SW480 (cell line): ENCODE data around the gene NEK9.
"Not testable (repeated sequence)": the region's sequence is repeated elsewhere in the genome, so short reads cannot be mapped to it uniquely, and the experiment has no call there.

Experiments
- DNase-seq: peaks from one replicate; pipeline ENCODE4 v3.0.0-alpha.2; 2016; ENCODE audit warnings: low spot score

Gene NEK9

GRCh38 chr14:75143761-75144527 lies 17.1 kb upstream of the NEK9 start:
- no peak for DNase-seq

GRCh38 chr14:75142494-75142893 lies 15.6 kb upstream of the NEK9 start:
- no peak for DNase-seq

- DNase-seq: peak; percentile 52
These were observed 15.1 kb upstream of the NEK9 start for GRCh38 chr14:75141967-75142366.

GRCh38 chr14:75141062-75141461 lies 14.2 kb upstream of the NEK9 start:
- no peak for DNase-seq

GRCh38 chr14:75140620-75141019 lies 13.8 kb upstream of the NEK9 start:
- DNase-seq: no peak

- no peak for DNase-seq
These were observed 12.3 kb upstream of the NEK9 start for GRCh38 chr14:75139185-75139584.

- DNase-seq: no peak
These were observed 11.6 kb upstream of the NEK9 start for GRCh38 chr14:75138492-75138891.

GRCh38 chr14:75134644-75135043 lies 7.8 kb upstream of the NEK9 start:
- no peak for DNase-seq

- no peak for DNase-seq
These were observed 6.7 kb upstream of the NEK9 start for GRCh38 chr14:75133597-75133996.

GRCh38 chr14:75132382-75133086 lies 5.7 kb upstream of the NEK9 start:
- DNase-seq: peak; percentile 81

- DNase-seq: no peak
These were observed 1.7 kb upstream of the NEK9 start for GRCh38 chr14:75128596-75128990.

GRCh38 chr14:75127903-75128595 lies 1.2 kb upstream of the NEK9 start:
- no peak for DNase-seq

GRCh38 chr14:75127474-75127820 lies 599 bp upstream of the NEK9 start:
- DNase-seq: not testable (repeated sequence)

- no peak for DNase-seq
These were observed 715 bp downstream of the NEK9 start for GRCh38 chr14:75126121-75126544.

GRCh38 chr14:75125617-75126016 lies 1.2 kb downstream of the NEK9 start:
- no peak for DNase-seq

GRCh38 chr14:75123991-75124390 lies 2.9 kb downstream of the NEK9 start:
- DNase-seq: no peak

GRCh38 chr14:75121552-75121951 lies 5.3 kb downstream of the NEK9 start:
- DNase-seq: no peak

- no peak for DNase-seq
These were observed 6.1 kb downstream of the NEK9 start for GRCh38 chr14:75120541-75121291.

- no peak for DNase-seq
These were observed 7.8 kb downstream of the NEK9 start for GRCh38 chr14:75119056-75119455.

GRCh38 chr14:75113932-75114539 lies 12.8 kb downstream of the NEK9 start:
- no peak for DNase-seq

- no peak for DNase-seq
These were observed 17.0 kb downstream of the NEK9 start for GRCh38 chr14:75109877-75110276.

GRCh38 chr14:75107186-75107585 lies 19.7 kb downstream of the NEK9 start:
- no peak for DNase-seq
